Kidney glomerular epithelial cell (primary cell): ENCODE measurements around the gene TMEM42.

ENCODE experiments used
- DNase-seq: peaks from one replicate; lab custom pipeline; 2025; lab: John Stamatoyannopoulos, UW

The TMEM42 gene

DNA sequence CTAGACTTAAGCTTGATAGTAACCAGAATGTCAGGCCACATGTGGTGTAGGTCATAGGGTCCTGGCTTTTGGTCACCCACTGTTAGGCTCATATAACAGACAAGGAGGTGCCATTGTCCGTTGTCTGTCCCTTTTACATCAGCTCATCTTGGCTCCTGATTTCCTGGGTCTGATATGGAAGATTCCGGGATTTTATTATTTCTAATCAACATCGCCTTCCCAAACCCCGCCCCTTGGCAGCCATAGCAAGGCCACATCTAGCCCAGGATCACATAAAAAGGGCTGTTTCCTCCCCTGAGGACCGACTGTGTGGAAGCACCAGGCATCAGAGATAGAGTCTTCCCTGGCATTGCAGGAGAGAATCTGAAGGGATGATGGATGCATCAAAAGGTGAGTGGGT is 12.6 kb downstream of the TMEM42 start, which contains the start of gene TGM4:
TGM4 (plus strand) TSS at position 301 of the 400 bp plus-strand sequence; CDS start at position 372, 71 bp downstream.
- no peak for DNase-seq

DNA sequence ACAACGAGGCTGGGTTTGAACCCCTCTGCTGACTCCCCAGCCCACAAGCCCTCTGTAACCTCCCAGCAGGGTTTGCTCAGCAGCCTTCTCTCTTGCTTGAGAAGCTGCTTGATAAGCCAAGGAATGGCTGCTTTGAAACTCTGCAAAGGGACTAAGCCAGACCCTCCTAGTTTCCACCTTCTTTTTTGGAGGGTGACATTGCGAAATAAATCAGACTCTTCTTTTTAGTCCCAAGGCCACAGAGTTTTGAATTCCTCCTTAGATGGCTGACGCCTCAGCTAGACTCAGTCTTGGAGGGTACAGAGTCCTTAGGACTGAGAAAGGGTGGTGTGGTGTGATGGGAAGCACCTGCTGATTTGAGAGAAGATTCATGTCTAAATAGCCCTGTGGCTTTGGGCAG is 13.9 kb downstream of the TMEM42 start:
- no peak for DNase-seq

DNA sequence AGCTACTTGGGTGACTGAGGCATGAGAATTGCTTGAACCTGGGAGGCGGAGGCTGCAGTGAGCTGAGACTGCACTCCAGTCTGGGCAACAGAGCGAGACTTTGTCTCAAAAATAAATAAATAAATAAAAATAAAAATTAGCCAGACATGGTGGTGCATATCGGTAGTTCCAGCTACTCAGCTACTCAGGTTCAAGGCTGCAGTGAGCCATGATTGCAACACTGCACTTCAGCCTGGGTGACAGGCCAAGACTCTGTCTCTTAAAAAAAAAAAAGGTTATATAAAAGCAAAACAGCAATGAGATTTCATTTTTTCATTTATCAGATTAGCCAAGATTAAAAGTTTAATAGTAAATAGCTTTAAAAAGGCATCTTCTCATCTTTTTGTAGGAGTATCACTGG is 15.6 kb downstream of the TMEM42 start:
- no peak for DNase-seq

DNA sequence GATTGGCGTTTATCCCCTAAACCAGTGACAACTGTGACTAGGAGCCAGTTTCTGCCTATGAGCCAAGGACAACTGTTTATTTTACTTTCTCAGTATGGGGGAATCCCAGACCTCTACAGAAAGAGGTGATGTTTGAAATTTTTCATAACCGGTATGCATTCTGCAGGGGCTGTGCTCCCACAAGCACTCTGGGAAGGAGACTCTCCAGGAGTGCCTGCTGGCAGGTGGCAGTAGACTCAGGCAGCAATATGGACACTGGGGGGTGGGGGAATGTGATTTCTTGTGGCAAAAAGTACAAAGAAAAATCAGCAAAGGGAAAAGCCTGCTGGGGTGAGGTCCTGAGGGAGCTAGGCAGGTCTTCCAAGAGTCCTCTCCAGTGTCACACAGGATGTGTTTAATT is 18.6 kb downstream of the TMEM42 start:
- no peak for DNase-seq

DNA sequence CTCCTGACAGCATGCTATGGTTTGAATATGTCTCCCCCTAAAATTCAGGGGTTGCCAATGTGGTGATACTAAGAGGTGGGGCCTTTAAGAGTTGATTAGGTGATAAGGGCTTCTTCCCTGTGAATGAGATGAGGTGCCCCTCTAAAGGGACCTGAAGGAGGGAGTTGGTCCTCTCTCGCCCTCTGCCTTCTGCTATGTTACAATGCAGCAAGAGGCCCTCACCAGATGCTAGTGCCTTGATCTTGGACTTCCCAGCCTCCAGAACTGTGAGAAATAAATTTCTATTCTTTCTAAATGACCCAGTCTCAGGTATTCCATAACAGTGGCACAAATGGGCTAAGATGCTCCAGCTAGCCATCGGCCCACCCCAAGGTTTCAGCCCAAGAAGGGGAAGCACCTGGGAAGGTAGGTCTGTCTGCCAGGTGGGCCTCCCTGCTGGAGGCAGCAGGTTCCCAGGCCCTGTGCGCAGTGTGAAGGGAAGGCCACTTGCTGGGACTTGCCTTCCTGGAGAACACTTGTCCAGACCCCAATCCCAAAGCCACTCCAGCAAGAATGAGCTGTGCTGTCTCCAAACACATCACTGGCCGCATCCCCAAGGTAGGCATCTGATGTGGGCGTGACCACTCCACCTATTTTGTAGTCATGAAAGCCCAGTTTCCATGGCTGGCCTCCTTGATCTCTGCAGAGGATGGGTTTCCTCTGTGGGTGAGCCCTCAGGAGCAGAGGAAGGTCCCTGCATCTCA is 21.7 kb downstream of the TMEM42 start:
- no peak for DNase-seq

DNA sequence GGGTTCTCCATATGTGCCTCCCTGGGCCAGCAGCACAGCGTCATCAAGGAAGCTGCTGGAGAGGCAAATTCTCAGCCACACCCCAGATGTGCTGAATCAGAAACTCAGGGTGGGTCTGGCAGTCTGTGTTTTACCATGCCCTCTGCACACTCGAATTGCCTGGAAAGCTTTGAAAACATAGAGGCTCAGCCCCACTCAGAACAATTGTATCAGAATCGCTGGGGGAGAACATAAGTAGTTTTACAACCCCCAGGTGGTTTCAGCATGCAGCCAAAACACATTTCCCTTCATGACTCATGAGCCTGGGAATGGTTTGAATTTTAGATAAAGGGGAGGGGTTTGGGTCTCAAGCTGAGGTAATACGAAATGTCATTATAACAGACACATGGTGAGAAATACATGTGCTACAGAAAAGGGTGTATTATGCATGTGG is 22.3 kb downstream of the TMEM42 start:
- peak; percentile 99 for DNase-seq

DNA sequence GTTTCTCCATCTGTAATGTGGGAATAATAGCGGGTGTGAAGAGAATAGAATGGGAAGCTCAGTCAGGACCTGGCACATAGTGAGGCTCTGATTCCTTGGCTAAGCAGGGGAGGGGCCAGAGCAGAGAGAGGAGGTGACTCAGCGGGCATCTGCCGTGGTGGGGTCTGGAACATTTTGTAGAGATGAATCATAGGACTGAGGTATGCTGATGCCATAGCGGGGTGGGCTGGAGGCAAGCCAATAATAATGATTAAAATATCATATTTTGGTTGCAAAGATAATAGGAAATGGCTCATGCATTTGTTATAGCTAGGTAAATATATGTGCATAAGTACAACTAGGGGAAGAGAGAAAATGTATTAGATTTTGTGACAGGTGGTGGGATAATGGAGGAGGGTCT is 23.9 kb downstream of the TMEM42 start:
- DNase-seq = peak; percentile 94

DNA sequence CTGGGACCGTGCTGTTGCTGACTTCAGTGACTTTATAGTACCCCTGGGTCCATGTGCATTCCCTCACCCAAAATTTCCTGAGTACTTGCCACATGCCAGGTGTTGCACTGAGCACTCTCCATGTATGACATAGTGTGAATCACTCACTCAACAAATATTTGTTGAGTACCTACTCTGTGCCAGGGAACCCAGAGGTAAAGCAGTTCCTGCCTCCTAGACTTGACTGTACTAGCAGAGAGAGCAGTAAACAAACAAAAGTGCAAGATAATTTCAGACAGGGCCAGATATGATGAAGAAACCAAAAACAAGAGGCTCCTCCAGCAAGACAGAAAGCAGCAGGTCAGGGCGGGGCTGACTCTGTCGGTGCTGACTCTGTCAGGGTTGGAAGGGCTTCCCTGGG is 24.8 kb downstream of the TMEM42 start:
- no peak for DNase-seq

DNA sequence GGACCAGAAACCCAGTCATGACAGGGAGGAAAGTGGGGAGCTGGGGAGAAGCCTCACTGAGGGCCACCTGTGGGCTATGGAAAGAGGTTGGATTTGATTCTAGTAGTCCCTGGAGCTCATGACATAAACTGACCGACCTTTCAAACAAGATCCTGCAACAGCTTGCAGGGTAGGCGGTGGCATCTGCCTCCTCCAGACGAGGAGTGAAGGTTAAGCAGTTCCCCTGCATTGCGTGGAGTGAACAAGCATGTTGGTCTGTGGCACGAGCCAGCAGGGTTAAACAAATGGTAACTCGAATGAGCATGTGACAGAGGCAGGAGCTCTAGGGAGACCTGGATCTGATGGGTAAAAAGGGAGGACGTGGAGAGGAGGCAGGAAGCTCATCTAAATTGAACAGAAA is 25.4 kb downstream of the TMEM42 start:
- DNase-seq = no peak

GRCh38 chr3:44890258-44890657 is 28.5 kb downstream of the TMEM42 start:
- DNase-seq = no peak

GRCh38 chr3:44890852-44891251 is 29.1 kb downstream of the TMEM42 start:
- no peak for DNase-seq

- no peak for DNase-seq
Observed at GRCh38 chr3:44892689-44893088, 31.0 kb downstream of the TMEM42 start.

- DNase-seq = peak; percentile 65
Observed at GRCh38 chr3:44893097-44893496, 31.4 kb downstream of the TMEM42 start.

DNA sequence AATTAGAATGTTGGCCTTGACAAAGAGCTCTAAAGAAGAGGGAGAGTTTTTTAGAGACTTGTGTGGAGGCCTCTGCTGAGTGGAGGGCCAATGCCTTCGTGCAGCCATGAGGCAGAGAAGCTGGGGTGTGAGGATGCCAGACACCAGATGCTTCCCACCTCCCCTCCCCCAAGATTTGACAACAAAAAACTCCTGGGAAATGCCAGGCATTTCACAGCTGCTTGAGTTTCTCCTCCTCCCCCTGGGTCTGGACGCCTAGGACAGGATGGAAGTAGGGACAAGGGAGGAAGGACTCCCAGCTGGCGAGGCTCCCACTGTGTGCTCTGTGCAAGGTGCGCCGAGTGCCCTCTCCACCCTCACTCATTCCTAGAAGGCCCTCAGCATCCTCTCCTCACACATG is 32.8 kb downstream of the TMEM42 start:
- DNase-seq = no peak

DNA sequence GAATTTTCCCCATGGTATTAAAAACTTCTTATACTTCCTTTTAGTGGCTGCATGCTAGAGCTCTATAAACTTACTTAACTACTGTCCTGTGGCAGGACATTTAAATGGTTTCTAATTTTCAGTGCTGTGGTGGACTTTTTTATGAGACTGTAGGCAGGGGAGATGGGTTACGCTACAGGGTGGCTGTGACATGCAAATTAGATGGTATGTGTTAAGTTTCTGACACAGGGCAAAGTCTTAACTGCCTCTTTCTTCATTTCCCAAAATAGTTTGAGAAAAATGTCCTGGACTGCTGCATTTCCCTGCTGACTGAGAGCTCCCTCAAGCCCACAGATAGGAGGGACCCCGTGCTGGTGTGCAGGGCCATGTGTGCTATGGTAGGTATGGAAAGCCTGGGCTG is 34.7 kb downstream of the TMEM42 start:
- no peak for DNase-seq

DNA sequence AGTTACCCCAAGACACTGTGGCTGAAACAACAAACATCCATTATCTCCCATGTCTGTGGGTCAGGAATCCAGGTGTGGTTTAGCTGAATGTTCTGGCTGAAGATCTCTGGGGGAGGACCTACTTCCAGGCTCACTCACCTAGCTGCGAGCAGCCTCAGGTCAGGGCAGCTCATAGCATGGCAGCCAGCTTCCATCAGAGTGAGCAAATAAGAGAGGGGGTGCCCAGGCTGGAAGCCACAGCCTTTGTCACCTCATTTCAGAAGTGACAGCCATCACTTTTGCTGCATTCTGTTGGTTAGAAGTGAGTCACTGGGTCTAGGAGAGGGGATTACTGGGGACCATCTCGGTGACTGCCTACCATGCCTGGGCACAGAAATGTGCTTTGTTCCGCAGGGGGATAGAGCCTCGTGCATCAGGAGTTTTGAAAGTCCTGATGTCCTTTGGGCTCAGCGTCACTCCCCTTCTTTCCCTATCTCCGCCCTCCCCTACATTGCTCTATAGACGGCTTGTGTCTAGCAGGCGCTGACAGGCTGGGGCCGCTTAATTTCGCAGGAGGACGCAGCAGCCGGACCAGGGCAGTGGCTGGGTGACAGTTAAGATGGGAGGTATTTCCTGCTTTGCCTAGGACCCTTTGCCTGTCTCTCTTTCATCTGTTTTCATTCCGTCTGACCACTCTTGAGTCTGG is 38.1 kb downstream of the TMEM42 start:
- DNase-seq = no peak

DNA sequence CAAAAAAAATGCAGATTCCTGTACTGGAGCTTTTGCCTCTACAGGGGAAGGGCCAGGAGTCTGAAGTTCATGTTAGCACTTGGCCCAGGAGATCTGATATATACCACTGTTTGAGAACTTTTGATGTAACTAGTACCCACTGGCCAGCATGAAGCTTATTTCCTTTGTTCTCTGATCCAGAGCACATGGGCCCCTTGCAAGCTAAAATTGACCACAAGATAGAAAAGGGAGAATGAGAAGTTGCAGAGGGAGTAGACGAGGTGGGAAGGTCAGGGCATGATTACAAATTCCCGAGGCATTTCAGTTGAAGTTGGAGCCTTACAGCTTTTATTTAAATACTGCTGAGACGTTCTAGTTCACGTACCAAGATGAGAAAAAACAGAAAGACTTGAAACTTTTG is 40.9 kb downstream of the TMEM42 start:
- peak; percentile 13 for DNase-seq

- DNase-seq = peak; percentile 25
Observed at GRCh38 chr3:44903314-44903713, 41.6 kb downstream of the TMEM42 start.

DNA sequence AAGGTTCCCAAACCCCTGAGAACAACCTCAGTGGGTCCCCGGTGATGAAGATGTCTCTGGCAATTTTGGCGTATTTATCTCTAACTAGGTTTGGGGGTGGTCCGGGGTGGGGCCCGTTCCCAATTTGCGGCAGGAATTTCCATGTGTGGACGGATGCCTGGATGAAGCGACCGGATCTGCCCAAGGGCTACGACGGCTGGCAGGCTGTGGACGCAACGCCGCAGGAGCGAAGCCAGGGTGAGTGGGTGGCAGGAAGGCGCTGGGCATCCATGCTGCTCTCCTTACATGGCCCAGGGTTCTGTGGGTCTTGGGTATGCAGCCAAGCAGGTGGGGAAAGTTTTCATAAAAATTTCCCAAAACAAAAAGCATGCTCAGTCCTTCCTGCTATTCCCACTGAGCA is 42.0 kb downstream of the TMEM42 start:
- no peak for DNase-seq

DNA sequence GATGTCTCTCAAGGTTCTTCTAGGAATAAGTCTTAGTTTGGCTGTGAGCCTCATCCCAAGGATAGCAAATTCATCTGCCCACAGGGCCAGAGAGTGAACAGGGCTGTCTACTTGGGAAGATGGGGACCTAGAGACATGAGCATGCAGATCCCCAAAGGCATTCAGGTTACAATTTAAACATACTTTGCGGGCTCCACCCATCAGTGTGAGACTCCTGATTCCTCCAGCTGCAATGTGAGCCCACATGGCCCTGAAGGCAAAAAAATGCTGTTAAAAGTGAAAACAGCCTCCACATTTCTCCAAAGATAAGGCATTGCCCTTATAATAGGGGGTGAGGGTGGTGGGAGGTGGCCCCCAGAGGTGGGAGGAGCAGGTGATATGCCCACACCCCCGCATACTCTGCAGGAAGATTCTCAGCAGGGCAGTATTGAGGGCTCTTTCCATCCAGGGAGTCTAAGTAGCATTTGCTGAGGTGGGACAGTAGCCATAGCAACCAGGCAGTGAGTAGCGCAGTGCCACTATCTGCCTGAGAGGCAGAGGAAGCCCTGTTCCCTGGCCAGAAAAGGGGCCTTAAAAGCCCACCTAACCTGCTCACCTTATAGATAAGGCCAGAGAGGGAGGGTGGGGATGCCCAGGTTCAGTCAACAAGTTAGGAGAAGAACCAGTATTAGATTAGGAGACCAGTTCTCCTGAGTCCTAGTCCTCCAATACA is 43.9 kb downstream of the TMEM42 start:
- no peak for DNase-seq

GRCh38 chr3:44906997-44907396 is 45.3 kb downstream of the TMEM42 start:
- no peak for DNase-seq

DNA sequence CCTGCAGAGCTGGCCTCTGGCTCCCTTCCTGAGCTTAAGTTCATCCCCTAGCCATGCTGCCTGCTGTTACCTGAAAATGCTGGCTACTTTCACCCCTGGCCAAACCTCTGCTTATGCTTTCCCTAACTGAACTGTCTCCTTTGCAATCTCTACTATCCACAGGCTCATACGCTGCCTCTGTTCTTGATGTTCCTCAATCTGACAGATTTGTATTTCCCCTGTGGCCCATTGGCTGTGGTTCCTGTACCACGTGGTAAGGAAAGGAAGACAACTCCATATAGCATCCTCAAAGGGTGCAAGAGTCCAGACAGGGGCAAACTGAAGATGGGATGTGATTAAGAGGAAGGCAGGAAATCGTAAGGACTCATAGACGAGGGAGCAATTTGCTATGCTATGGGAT is 45.9 kb downstream of the TMEM42 start:
- no peak for DNase-seq

GRCh38 chr3:44909063-44909462 is 47.4 kb downstream of the TMEM42 start:
- DNase-seq = no peak
